ENCODE data around the gene TRAK2. TPM values are rescaled to one million over a fixed set of nuclear protein-coding genes. Genes with fewer than 3 reads are reported as not detected.

The TRAK2 gene
- total and polyA plus RNA-seq, 11 donors = 41.2 to 201 (median 145) TPM

DNA sequence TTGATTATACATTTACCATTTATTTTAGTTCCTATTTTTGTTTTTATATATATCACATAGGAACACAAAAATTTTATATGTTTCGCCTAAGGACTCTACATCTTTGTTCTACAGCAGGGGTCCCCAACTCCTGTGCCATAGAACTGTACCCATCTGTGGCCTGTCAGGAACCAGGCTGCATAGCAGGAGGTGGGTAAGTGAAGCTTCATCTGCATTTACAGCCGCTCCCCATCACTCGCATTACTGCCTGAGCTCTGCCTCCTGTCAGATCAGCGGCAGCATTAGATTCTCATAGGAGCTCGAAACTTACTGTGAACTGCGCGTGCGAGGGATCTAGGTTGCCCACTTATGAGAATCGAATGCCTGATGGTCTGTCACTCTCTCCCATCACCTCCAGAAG is 25.3 kb downstream of the TRAK2 start:
- WGBS, 4 donors = 86 to 96% (median 90%) methylated on average over 9 of the region's 9 CpGs
- no peak overlapping the region for H3K27ac ChIP-seq
- ATAC-seq = no peak

DNA sequence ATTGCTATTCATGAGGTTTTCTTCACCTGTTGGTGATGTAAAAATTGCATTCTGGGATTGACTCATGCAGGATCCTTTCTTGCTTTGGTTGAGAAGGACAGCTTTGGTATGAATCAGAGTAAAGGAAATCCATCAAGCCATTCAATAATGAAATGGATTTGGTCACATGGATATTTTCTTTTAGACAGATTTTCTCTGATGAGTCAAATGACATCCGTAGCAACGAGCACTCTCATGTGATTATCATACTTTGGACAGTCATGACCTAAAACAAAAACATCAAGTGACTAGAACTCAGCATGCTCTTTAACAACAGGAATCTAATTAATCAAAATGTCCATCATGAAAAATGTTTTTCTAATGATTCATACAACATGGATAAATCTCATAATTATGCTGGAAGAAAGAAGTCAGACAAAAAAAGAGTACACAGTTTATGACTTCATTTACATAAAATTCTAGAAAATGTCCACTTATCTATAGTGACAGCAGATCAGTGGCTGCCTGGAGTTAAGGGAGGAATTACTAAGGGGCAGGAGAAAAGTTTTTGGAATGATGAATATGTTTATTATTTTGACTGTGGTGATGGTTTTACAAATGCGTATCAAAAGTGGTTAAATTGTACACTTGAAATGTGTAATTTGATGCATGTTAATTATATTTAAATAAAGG is 30.7 kb downstream of the TRAK2 start:
- H3K36me3 ChIP-seq = peaks cover 0 to 25% (median 9%) of the 10 kb centered on the region in 9 donors
- TF ChIP-seq, protein P1, sequence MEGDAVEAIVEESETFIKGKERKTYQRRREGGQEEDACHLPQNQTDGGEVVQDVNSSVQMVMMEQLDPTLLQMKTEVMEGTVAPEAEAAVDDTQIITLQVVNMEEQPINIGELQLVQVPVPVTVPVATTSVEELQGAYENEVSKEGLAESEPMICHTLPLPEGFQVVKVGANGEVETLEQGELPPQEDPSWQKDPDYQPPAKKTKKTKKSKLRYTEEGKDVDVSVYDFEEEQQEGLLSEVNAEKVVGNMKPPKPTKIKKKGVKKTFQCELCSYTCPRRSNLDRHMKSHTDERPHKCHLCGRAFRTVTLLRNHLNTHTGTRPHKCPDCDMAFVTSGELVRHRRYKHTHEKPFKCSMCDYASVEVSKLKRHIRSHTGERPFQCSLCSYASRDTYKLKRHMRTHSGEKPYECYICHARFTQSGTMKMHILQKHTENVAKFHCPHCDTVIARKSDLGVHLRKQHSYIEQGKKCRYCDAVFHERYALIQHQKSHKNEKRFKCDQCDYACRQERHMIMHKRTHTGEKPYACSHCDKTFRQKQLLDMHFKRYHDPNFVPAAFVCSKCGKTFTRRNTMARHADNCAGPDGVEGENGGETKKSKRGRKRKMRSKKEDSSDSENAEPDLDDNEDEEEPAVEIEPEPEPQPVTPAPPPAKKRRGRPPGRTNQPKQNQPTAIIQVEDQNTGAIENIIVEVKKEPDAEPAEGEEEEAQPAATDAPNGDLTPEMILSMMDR (IDR thresholded peaks at IDR 0.05) = no peak
- TF ChIP-seq POLR2A (IDR thresholded peaks at IDR 0.05) = no peak
- ATAC-seq (no peak), DNase-seq (no peak)
- H3K9me3 ChIP-seq = no peaks in the 10 kb centered on the region
- H3K27ac ChIP-seq = peak overlapping the region in 8 of 12 donors; percentile 3 to 57 (median 33)
- H3K4me3 ChIP-seq = no peak overlapping the region
- 35 to 50% (median 39%) methylated on average over 3 of the region's 3 CpGs for whole genome bisulfite sequencing, 4 donors
- no peaks in the 10 kb centered on the region for H3K27me3 ChIP-seq
- peaks cover 3 to 70% (median 42%) of the 10 kb centered on the region in 12 donors for H3K4me1 ChIP-seq
- intact Hi-C loops (cut with DNase I) = loop anchor here in 1 of 10 donors (2.0 kb wide), 1 partner anchor 14 kb away; no protein-coding TSS in a partner anchor

More for the DNA sequence above, 25.3 kb downstream of the TRAK2 start:
- no peak for DNase-seq
- Histone ChIP-seq H3K27me3 (no peaks in the 10 kb centered on the region), H3K9me3 (peaks cover 0 to 6% (median 0%) of the 10 kb centered on the region in 12 donors), H3K4me1 (peaks cover 3 to 69% (median 26%) of the 10 kb centered on the region in 12 donors), H3K36me3 (peaks cover 0 to 7% (median 0%) of the 10 kb centered on the region in 9 donors), H3K4me3 (no peak overlapping the region)
- intact Hi-C loops (cut with DNase I) = no loop called here
- no peak for TF ChIP-seq POLR2A (IDR thresholded peaks at IDR 0.05)
- TF ChIP-seq, protein P1 (IDR thresholded peaks at IDR 0.05) = no peak

DNA sequence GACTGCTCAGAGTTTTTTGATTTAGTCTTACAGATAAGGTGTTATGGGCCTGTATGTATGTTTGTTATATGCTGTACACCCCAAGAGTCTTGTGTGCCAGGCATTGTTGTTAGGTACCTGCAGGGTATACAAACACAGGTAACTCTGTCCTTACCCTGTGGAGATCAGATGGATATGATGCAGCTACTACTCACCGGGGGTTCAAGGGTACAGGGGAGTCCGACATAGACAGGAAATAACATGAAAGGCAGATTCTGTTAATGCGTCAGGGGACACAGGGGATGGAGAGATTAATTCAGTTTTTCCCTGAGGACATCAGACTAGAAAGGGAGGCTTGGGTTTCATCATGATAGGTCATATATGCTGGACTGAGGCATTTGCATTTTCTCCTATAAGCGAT is 31.3 kb downstream of the TRAK2 start:
- DNase-seq (no peak), ATAC-seq (peak in 1 of 4 donors; percentile 27)
- intact Hi-C loops (cut with DNase I) = loop anchor here in 1 of 10 donors (2.0 kb wide), 1 partner anchor 15 kb away; no protein-coding TSS in a partner anchor
- Histone ChIP-seq H3K4me1 (peaks cover 3 to 70% (median 45%) of the 10 kb centered on the region in 12 donors), H3K9me3 (no peaks in the 10 kb centered on the region), H3K27me3 (no peaks in the 10 kb centered on the region), H3K4me3 (no peak overlapping the region), H3K27ac (peak overlapping the region in 8 of 12 donors; percentile 3 to 57 (median 30)), H3K36me3 (peaks cover 0 to 25% (median 9%) of the 10 kb centered on the region in 9 donors)
- no peak for TF ChIP-seq POLR2A (IDR thresholded peaks at IDR 0.05)
- TF ChIP-seq, protein P1 (IDR thresholded peaks at IDR 0.05) = no peak
- WGBS, 4 donors = 60 to 83% (median 71%) methylated on average over 4 of the region's 4 CpGs

DNA sequence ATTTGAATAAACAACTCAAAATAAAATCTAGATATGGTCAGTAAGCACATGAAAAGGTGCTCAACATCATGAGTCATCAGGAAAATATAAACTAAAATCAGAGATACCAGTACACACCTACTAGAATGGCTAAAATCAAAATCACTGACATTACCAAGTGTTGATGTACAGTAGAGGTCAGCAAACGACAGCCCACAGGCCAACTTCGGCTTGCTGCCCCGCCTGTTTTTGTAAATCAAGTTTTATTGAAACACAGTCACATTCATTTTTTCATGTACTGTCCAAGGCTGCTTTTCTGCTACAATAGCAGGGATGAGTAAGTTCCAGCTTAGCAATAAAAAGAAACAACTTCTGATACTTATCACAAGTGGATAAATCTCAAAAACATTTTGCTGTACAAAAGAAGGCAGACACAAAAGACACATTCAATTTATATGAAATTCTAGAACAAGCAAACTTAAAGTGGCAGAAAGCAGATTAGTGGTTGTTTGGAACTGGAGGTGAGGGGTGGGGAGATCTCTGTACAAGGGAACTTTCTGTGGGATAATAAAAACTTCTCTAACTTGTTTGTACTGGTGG is 32.1 kb downstream of the TRAK2 start:
- peak in 1 of 5 donors; percentile 16 for DNase-seq
- peaks cover 0 to 70% (median 45%) of the 10 kb centered on the region in 12 donors for H3K4me1 ChIP-seq
- no peaks in the 10 kb centered on the region for H3K27me3 ChIP-seq
- no peak for TF ChIP-seq POLR2A (IDR thresholded peaks at IDR 0.05)
- TF ChIP-seq, protein P1 (IDR thresholded peaks at IDR 0.05) = peak in 6 of 12 donors; percentile 13 to 39 (median 28)
- no peak overlapping the region for H3K4me3 ChIP-seq
- peaks cover 0 to 25% (median 9%) of the 10 kb centered on the region in 9 donors for H3K36me3 ChIP-seq
- intact Hi-C loops (cut with DNase I) = no loop called here
- peak overlapping the region in 8 of 12 donors; percentile 6 to 57 (median 36) for H3K27ac ChIP-seq
- peak in 2 of 4 donors; percentile 24 to 44 for ATAC-seq
- no peaks in the 10 kb centered on the region for H3K9me3 ChIP-seq
- WGBS, 4 donors = 39 to 55% (median 43%) methylated on average over 3 of the region's 3 CpGs

All from heart left ventricle (tissue), 16 donors.